ENCODE results near the gene KRTAP5-1. TPM values are rescaled to one million over a fixed set of nuclear protein-coding genes. Genes with fewer than 3 reads are reported as not detected.
A peak's percentile ranks its signal among the peaks of the same experiment; 100 is the strongest.

Gene KRTAP5-1
- polyA plus RNA-seq, 1 donor (not counting 4 experiments of a cell fraction or from before 2014, with no cell fraction given): not detected

- Histone ChIP-seq H3K79me2 (ENCODE audit: control insufficient read depth, insufficient read depth, low read length) (no peaks in the 10 kb centered on the region), H3K4me3 (ENCODE audit: control insufficient read depth in 2 of 3, extremely low read depth in 1 of 3, insufficient read depth in 2 of 3, low read depth in 1 of 3, low read length in 3 of 3) (no peak overlapping the region), H3K27me3 (ENCODE audit: control insufficient read depth, extremely low read depth, insufficient read depth, low read length) (peaks cover 37% of the 10 kb centered on the region), H3K9me3 (ENCODE audit: control insufficient read depth, low read depth, low read length) (peaks cover 4% of the 10 kb centered on the region), H3K27ac (ENCODE audit: control insufficient read depth, insufficient read depth, low read length) (no peak overlapping the region), H3K4me1 (ENCODE audit: control insufficient read depth, extremely low read depth, insufficient read depth, low read length) (no peaks in the 10 kb centered on the region), H3K9me1 (ENCODE audit: control insufficient read depth, extremely low read depth, insufficient read depth, low read length) (no peaks in the 10 kb centered on the region), H3K9ac (ENCODE audit: control insufficient read depth, extremely low read depth, insufficient read depth, low read length) (no peak overlapping the region), H3K36me3 (ENCODE audit: control insufficient read depth in 2 of 2, extremely low read depth in 1 of 2, insufficient read depth in 2 of 2, low read length in 2 of 2) (no peaks in the 10 kb centered on the region), H2AFZ (ENCODE audit: control insufficient read depth, low read length) (no peak overlapping the region), H3K4me2 (ENCODE audit: control insufficient read depth, extremely low read depth, insufficient read depth, low read depth, low read length) (peak overlapping the region; percentile 37), H4K20me1 (ENCODE audit: control insufficient read depth, extremely low read depth, insufficient read depth, low read length) (no peaks in the 10 kb centered on the region)
- TF ChIP-seq EZH2 (IDR thresholded peaks at IDR 0.05; ENCODE audit: low read length): peak; percentile 41
- no peak for TF ChIP-seq CTCF (optimal IDR thresholded peaks at IDR 0.05 in 1 of 3, IDR thresholded peaks at IDR 0.05 in 1 of 3, conservative IDR thresholded peaks at IDR 0.05 in 1 of 3; ENCODE audit: extremely low read depth in 1 of 3, insufficient read depth in 2 of 3, low read length in 3 of 3)
- DNase-seq (ENCODE audit: low read depth, low spot score): no peak
- dilution Hi-C loops (cut with MboI; ENCODE audit: extremely low pct_ligation_motif_present, low sequenced_read_pairs): no loop called here
- FAIRE-seq: no peak
These were observed 11.2 kb downstream of the KRTAP5-1 start for GRCh38 chr11:1573903-1574237.

GRCh38 chr11:1573077-1573902 lies 11.8 kb downstream of the KRTAP5-1 start:
- Histone ChIP-seq H3K27me3 (ENCODE audit: control insufficient read depth, extremely low read depth, insufficient read depth, low read length) (peaks cover 37% of the 10 kb centered on the region), H3K4me2 (ENCODE audit: control insufficient read depth, extremely low read depth, insufficient read depth, low read depth, low read length) (peak overlapping the region; percentile 16), H3K9ac (ENCODE audit: control insufficient read depth, extremely low read depth, insufficient read depth, low read length) (no peak overlapping the region), H4K20me1 (ENCODE audit: control insufficient read depth, extremely low read depth, insufficient read depth, low read length) (no peaks in the 10 kb centered on the region), H3K36me3 (ENCODE audit: control insufficient read depth in 2 of 2, extremely low read depth in 1 of 2, insufficient read depth in 2 of 2, low read length in 2 of 2) (no peaks in the 10 kb centered on the region), H2AFZ (ENCODE audit: control insufficient read depth, low read length) (no peak overlapping the region), H3K9me3 (ENCODE audit: control insufficient read depth, low read depth, low read length) (peaks cover 2% of the 10 kb centered on the region), H3K4me1 (ENCODE audit: control insufficient read depth, extremely low read depth, insufficient read depth, low read length) (no peaks in the 10 kb centered on the region), H3K9me1 (ENCODE audit: control insufficient read depth, extremely low read depth, insufficient read depth, low read length) (no peaks in the 10 kb centered on the region), H3K79me2 (ENCODE audit: control insufficient read depth, insufficient read depth, low read length) (no peaks in the 10 kb centered on the region), H3K4me3 (ENCODE audit: control insufficient read depth in 2 of 3, extremely low read depth in 1 of 3, insufficient read depth in 2 of 3, low read depth in 1 of 3, low read length in 3 of 3) (peak overlapping the region in 2 of 3 experiments; percentile 52 to 70), H3K27ac (ENCODE audit: control insufficient read depth, insufficient read depth, low read length) (no peak overlapping the region)
- no peak for TF ChIP-seq CTCF (optimal IDR thresholded peaks at IDR 0.05 in 1 of 3, IDR thresholded peaks at IDR 0.05 in 1 of 3, conservative IDR thresholded peaks at IDR 0.05 in 1 of 3; ENCODE audit: extremely low read depth in 1 of 3, insufficient read depth in 2 of 3, low read length in 3 of 3)
- peak; percentile 82 for TF ChIP-seq EZH2 (IDR thresholded peaks at IDR 0.05; ENCODE audit: low read length)
- FAIRE-seq (no peak), DNase-seq (ENCODE audit: low read depth, low spot score) (no peak)
- dilution Hi-C loops (cut with MboI; ENCODE audit: extremely low pct_ligation_motif_present, low sequenced_read_pairs): no loop called here
